Effector CD4-positive, alpha-beta T cell (primary cell): ENCODE data around the gene SNRK.
"Not testable (repeated sequence)": the region's sequence is repeated elsewhere in the genome, so short reads cannot be mapped to it uniquely, and the experiment has no call there.

ENCODE experiments used
- DNase-seq: peaks from one replicate; pipeline ENCODE4 v3.0.0-alpha.2; 2020

SNRK gene

GRCh38 chr3:43348852-43349574 lies 62.7 kb downstream of the SNRK start:
- DNase-seq: no peak

GRCh38 chr3:43349716-43350115 lies 63.4 kb downstream of the SNRK start:
- DNase-seq: no peak

DNA sequence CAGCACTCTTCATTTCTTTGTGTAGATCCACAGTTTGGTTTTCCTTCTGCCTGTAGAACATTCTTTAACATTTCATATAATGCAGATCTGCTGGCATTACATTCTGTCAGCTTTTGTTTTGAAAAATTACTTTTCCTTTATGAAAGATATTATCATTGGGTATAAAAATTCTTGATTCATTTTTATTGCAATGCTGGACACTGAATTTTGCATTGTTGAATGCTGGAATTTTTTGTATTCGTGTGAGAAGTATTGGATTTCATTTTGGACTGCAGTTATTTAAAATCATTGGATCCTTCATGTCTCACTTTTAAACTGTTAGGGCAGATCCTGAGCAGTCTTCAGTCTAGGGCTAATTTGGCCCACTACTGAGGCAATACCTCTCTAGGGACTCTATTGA lies 67.1 kb downstream of the SNRK start:
- DNase-seq: no peak

- no peak for DNase-seq
Observed at GRCh38 chr3:43353923-43354670, 67.8 kb downstream of the SNRK start.

GRCh38 chr3:43356033-43356432 lies 69.7 kb downstream of the SNRK start:
- DNase-seq: not testable (repeated sequence)

- no peak for DNase-seq
Observed at GRCh38 chr3:43361077-43361476, 74.7 kb downstream of the SNRK start.

DNA sequence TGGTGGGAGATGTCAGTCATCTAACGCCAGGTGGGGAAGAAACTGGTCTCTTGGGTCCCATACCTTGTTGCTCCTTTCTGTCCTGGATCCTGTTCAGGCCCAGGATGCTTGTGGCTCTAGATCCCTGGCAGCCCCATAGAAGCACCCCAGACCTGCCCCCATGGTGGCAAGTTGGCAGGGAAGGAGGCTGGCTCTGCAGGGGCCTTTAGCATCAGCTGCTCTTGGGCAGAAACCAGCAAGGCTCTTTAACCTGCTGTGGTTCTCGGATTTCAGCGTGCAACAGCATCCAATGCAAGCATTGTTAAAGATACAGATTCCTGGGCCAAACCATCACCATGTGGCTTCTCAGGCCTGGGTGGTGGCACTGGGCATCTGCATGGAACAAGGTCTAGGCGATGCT lies 75.8 kb downstream of the SNRK start:
- DNase-seq: no peak

DNA sequence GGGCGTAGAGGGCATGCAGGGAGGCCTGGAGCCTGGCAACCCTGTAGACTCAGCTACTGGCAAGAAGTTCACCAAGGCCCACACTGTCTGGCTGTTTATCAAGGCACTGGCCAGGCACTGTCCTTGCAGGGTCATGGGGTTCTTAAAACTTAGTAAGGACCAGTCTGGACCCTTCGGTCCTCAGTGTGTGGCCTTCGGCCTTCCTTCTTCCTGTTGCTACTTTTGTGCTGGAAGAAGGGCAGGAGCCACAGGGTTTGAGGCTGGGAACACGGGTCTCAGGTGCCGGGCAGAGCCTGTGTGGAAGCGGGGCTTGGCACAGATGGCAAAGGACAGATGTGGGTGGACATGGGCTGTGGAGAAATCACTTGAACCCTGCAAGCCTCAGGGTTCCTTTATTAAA lies 76.6 kb downstream of the SNRK start:
- no peak for DNase-seq

- DNase-seq: no peak
Observed at GRCh38 chr3:43363621-43364266, 77.4 kb downstream of the SNRK start.

DNA sequence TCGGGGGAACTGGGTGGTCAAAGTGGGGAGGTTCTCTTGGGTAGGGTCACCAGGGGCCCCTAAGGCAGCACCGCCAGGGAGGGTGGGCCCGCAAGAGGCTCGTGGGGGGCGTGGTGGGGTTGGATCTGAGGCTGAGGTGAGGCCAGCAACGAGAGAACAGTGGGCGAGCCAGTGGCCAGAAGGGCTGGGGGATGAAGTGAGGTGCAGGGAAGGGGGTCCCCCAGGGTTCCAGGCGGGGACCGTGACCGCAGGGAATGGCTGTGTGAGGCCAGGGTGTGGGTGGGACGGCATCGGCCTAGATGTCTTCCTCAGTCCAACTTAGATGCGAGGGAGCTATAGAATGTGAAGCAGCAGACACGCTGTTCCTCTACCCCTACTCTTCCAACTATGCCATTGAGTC lies 78.2 kb downstream of the SNRK start:
- no peak for DNase-seq

- no peak for DNase-seq
Observed at GRCh38 chr3:43364926-43365325, 78.6 kb downstream of the SNRK start.

GRCh38 chr3:43365601-43366305 lies 79.4 kb downstream of the SNRK start:
- no peak for DNase-seq

- DNase-seq: no peak
Observed at GRCh38 chr3:43366481-43366880, 80.1 kb downstream of the SNRK start.

DNA sequence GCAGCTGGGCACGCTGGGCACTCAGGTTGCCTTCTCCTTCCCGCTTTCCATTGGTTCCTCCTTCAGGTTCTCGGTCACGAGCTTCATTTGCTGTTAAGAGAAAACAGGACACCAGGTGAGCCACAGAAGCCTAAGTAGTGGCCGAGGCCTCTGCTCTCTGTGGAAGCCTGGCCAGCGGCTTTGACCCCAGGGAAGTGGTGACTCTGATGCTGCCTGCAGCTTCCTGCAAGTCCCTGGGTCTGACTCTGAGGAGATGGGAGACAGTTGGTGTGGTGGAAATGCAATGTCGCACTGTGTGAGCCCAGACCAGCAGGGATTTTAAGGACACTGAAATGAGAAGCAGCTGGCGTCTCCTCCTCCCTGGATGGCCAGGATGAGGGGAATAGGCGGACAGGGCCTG lies 80.5 kb downstream of the SNRK start:
- no peak for DNase-seq

DNA sequence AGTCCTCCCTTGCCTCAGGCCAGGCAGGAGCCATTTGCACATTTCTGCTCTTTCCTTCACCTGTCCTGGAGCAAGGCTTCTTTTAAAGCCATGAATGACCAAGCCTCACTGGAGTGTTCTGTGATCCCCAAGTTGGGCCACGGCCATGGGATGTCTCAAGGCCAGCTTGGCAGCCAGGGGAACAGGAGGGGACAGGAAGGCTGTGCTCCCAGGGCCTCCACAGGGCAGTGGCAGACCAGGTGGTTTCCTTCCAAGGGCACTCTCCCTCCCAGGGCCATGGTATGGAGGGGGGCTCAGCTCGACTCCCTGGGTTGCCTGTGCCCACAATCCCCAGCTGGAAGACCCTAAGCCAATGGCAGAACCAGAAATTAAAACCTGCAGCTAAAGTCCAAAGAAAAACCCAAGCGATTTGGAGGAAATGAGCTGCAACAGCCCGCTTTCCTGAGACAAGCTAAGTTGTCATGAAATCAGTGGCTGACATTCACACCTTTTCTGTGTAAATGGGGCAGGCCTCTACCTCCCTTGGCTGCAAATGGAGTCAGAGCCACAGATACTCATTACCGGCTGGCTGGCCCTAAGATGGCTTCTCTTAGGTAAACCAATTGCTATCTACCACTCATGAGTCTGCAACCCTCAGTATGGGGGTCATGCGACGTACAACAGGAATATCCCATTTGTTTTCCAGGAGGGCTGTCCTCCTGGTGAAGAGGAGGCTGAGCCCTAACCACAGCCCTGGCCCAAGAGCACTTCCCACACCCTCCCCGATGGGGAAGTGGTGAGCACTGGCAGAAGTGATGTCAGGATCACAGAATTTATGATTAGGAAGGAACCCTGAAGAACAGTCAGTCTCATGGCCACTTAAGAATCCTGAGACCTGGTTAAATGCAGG lies 83.3 kb downstream of the SNRK start:
- no peak for DNase-seq

GRCh38 chr3:43370293-43370980 lies 84.1 kb downstream of the SNRK start:
- no peak for DNase-seq

- DNase-seq: no peak
Observed at GRCh38 chr3:43371494-43371893, 85.2 kb downstream of the SNRK start.

GRCh38 chr3:43372007-43372740 lies 85.8 kb downstream of the SNRK start:
- DNase-seq: no peak

DNA sequence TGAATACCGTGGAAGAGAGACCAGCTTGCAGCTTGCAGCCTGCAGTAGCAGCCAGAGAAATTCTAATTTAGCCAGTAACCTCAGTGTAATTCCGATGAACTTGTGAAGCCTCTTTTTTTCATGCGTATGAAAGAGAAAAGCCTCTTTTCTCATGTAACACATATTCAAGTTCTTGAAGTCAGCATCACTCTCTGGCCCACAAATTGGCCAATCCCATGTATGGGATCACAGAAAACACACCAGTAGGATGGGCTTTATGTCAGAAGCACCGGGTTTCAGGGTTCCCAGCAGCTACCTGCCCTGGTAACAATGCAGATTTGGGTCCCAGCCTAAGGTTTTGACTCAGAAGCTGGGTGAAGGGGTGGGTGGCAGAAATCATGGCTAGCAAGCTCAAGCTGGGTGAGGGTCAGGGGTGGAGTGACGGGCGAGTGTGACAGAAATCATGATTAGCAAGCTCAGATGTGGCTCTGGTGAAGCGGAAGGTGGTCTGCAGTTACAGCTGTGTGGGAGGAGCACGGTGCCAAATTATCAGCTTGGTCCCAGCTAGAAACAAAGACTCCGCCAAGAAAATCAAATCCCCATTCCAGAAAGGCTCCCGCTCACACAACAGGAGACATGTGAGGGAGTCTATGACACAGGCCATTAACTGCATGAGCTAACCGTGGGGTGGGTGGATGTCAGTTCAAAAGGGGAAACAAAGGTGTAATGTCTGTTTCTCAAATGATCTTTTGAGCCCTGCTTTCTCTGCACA lies 86.6 kb downstream of the SNRK start:
- no peak for DNase-seq

GRCh38 chr3:43373560-43373928 lies 87.2 kb downstream of the SNRK start:
- DNase-seq: no peak
